GM23338 (cell line): Measurements from ENCODE around the gene MMADHC. TPM values are rescaled to one million over a fixed set of nuclear protein-coding genes. Genes with fewer than 3 reads are reported as not detected.

Experiments used
- ATAC-seq: fragments of 200-7000 bp; cut with Tn5 transposase; 3 replicates; pipeline ENCODE4 v1.9.1; 2020
- DNase-seq: peaks from one replicate; pipeline ENCODE4 v3.0.0-alpha.2; 2015; ENCODE audit warnings: low spot score
- H2AFZ ChIP-seq: fragments of 200-600 bp; sonication (generic); 2 replicates; pipeline ENCODE4 v1.8.0; 2016; ENCODE audit warnings: antibody characterized with exemption, mild to moderate bottlenecking, moderate library complexity
- H3F3A ChIP-seq: fragments of 200-600 bp; sonication (generic); replicated peaks from 2 replicates; pipeline ENCODE4 v1.8.0; 2017; ENCODE audit warnings: antibody characterized with exemption, mixed run types, low read depth
- H3K27ac ChIP-seq: fragments of 200-600 bp; sonication (generic); 2 replicates; pipeline ENCODE4 v1.6.1; 2016; ENCODE audit warnings: low read depth
- H3K27me3 ChIP-seq: fragments of 200-600 bp; sonication (generic); 2 replicates; pipeline ENCODE4 v1.8.0; 2016; ENCODE audit warnings: mild to moderate bottlenecking, mixed run types, moderate library complexity; ENCODE audit not compliant: insufficient read depth
- H3K36me3 ChIP-seq: fragments of 200-600 bp; sonication (generic); 2 replicates; pipeline ENCODE4 v1.8.0; 2016; ENCODE audit warnings: mild to moderate bottlenecking; ENCODE audit not compliant: insufficient read depth
- H3K4me1 ChIP-seq: fragments of 200-600 bp; sonication (generic); 2 replicates; pipeline ENCODE4 v1.8.0; 2016; ENCODE audit warnings: mild to moderate bottlenecking, moderate library complexity; ENCODE audit not compliant: insufficient read depth
- H3K4me2 ChIP-seq: fragments of 200-600 bp; sonication (generic); 2 replicates; pipeline ENCODE4 v1.7.1; 2017; ENCODE audit warnings: mixed run types
- H3K4me3 ChIP-seq: fragments of 200-600 bp; sonication (generic); 2 replicates; pipeline ENCODE4 v1.6.1; 2016; ENCODE audit warnings: mixed run types
- H3K79me2 ChIP-seq: fragments of 200-600 bp; sonication (generic); replicated peaks from 2 replicates; pipeline ENCODE4 v1.8.0; 2017; ENCODE audit warnings: mild to moderate bottlenecking; ENCODE audit not compliant: insufficient read depth
- H3K9me2 ChIP-seq: fragments of 200-600 bp; sonication (generic); 2 replicates; pipeline ENCODE4 v1.8.0; 2017; ENCODE audit not compliant: insufficient read depth
- H4K20me1 ChIP-seq: fragments of 200-600 bp; sonication (generic); replicated peaks from 2 replicates; pipeline ENCODE4 v1.8.0; 2017; ENCODE audit warnings: mild to moderate bottlenecking; ENCODE audit not compliant: insufficient read depth
- H3K27ac Mint-ChIP-seq: 2 replicates; pipeline ENCODE4 v1.8.0; 2020; ENCODE audit warnings: inconsistent platforms, mild to moderate bottlenecking, moderate library complexity, mixed read lengths
- H3K27me3 Mint-ChIP-seq: 3 replicates; pipeline ENCODE4 v1.8.0; 2022; ENCODE audit warnings: low read depth, mild to moderate bottlenecking, moderate library complexity, mixed read lengths, inconsistent platforms; ENCODE audit not compliant: insufficient read depth, poor library complexity
- H3K36me3 Mint-ChIP-seq: 3 replicates; pipeline ENCODE4 v1.8.0; 2021; ENCODE audit warnings: low read depth, mild to moderate bottlenecking, inconsistent platforms, moderate library complexity, mixed read lengths
- H3K4me1 Mint-ChIP-seq: 3 replicates; pipeline ENCODE4 v1.8.0; 2020; ENCODE audit warnings: mild to moderate bottlenecking, inconsistent platforms, mixed read lengths
- H3K4me3 Mint-ChIP-seq: 3 replicates; pipeline ENCODE4 v1.8.0; 2021; ENCODE audit warnings: moderate library complexity, mild to moderate bottlenecking, inconsistent platforms, mixed read lengths
- H3K9me3 Mint-ChIP-seq: 3 replicates; pipeline ENCODE4 v1.8.0; 2020; ENCODE audit warnings: moderate library complexity, mild to moderate bottlenecking, inconsistent platforms, mixed read lengths
- CTCF ChIP-seq, 2 experiments: fragments of 200-600 bp in 1 of 2; sonication (generic) in 1 of 2; conservative IDR thresholded peaks; 2 replicates each; pipeline versions ENCODE4 v1.5.1 to v1.6.1; 2016 to 2017; ENCODE audit warnings: antibody characterized with exemption in 2 of 2, low read depth in 2 of 2, mild to moderate bottlenecking in 2 of 2, moderate library complexity in 1 of 2
- EZH2 ChIP-seq: fragments of 200-600 bp; sonication (generic); IDR thresholded peaks from one replicate; pipeline ENCODE4 v1.8.0; 2017; ENCODE audit warnings: antibody characterized with exemption, mild to moderate bottlenecking, low read depth; ENCODE audit not compliant: unreplicated experiment
- EZH2phosphoT487 ChIP-seq: fragments of 200-600 bp; sonication (generic); IDR thresholded peaks from one replicate; pipeline ENCODE4 v1.8.1; 2018; ENCODE audit warnings: antibody characterized with exemption; ENCODE audit not compliant: unreplicated experiment
- JUNB ChIP-seq: IDR thresholded peaks from one replicate; pipeline ENCODE4 v1.6.1; 2016; ENCODE audit warnings: antibody characterized with exemption; ENCODE audit not compliant: unreplicated experiment
- STAT1 ChIP-seq: IDR thresholded peaks from one replicate; pipeline ENCODE4 v1.6.1; 2016; ENCODE audit warnings: antibody characterized with exemption; ENCODE audit not compliant: unreplicated experiment
- ZNF114 ChIP-seq: fragments of 250-450 bp; sonication (Bioruptor Pico); IDR thresholded peaks from 2 replicates; pipeline ENCODE4 v1.5.0; 2020; ENCODE audit warnings: mild to moderate bottlenecking, moderate library complexity
- ZNF462 ChIP-seq: fragments of 250-450 bp; sonication (Bioruptor Pico); IDR thresholded peaks from 2 replicates; pipeline ENCODE4 v1.5.0; 2020; ENCODE audit warnings: mild to moderate bottlenecking, moderate library complexity
- polyA plus RNA-seq: library from polyadenylated mRNA; unstranded; fragments of >200 nt; fragmentation: Nextera tagmentation; extraction: Ambion mirVana; gene quantifications from 2 replicates; pipeline ENCODE4 v1.2.1, GENCODE V29; 2016
- total RNA-seq: library from RNA; depleted of rRNA; stranded (reverse); fragments of >200 nt; shearing (Covaris generic); gene quantifications from 2 replicates; pipeline ENCODE4 v1.2.3, GENCODE V29; 2014

Gene MMADHC
- total and polyA plus RNA-seq, 2 experiments from 2014 or later: 135 to 163 TPM

GRCh38 chr2:149634103-149634502, 46.5 kb upstream of the MMADHC start:
- no peak overlapping the region for H3K27ac Mint-ChIP-seq
- H3K4me1 Mint-ChIP-seq: no peaks in the 10 kb centered on the region
- no peak overlapping the region for H3K27ac ChIP-seq

More at GRCh38 chr2:149634103-149634502, 46.5 kb upstream of the MMADHC start:
- Histone ChIP-seq H2AFZ (peak overlapping the region; percentile 29; the same call in 1 of the 2 replicates), H3K27me3 (no peaks in the 10 kb centered on the region), H4K20me1 (no peaks in the 10 kb centered on the region), H3K36me3 (no peaks in the 10 kb centered on the region), H3K9me2 (peaks cover 6% of the 10 kb centered on the region), H3F3A (no peaks in the 10 kb centered on the region), H3K4me2 (no peak overlapping the region), H3K79me2 (no peaks in the 10 kb centered on the region), H3K4me1 (no peaks in the 10 kb centered on the region), H3K4me3 (no peak overlapping the region)
- H3K9me3 Mint-ChIP-seq: peaks cover 3% of the 10 kb centered on the region; the same call in 1 of the 3 replicates
- no peaks in the 10 kb centered on the region for H3K27me3 Mint-ChIP-seq
- TF ChIP-seq EZH2 (no peak), JUNB (no peak), ZNF462 (CRISPR knock-in tag) (no peak), CTCF (conservative IDR thresholded peaks at IDR 0.05; ENCODE audit: low read depth in 2 of 2) (no peak), ZNF114 (CRISPR knock-in tag) (no peak), EZH2phosphoT487 (no peak), STAT1 (no peak)
- ATAC-seq (no peak), DNase-seq (no peak)
- H3K36me3 Mint-ChIP-seq: no peaks in the 10 kb centered on the region
- no peak overlapping the region for H3K4me3 Mint-ChIP-seq
